Fibroblast of skin of left quadriceps (primary cell): Measurements from ENCODE around the gene PBXIP1.
"Not testable (repeated sequence)": the region's sequence is repeated elsewhere in the genome, so short reads cannot be mapped to it uniquely, and the experiment has no call there.

Experiments
- DNase-seq, 2 experiments: peaks; one replicate each; pipeline ENCODE4 v3.0.0-alpha.2; 2013; ENCODE audit warnings: low read depth in 2 of 2

PBXIP1 gene

GRCh38 chr1:154994269-154994587 lies 38.3 kb upstream of the PBXIP1 start:
- DNase-seq: no peak

- DNase-seq: no peak
Measured at GRCh38 chr1:154993572-154994268, 37.8 kb upstream of the PBXIP1 start, which contains the start of gene LENEP. Gene LENEP (plus strand): TSS chr1:154993586. CDS start chr1:154993608, 22 bp downstream.

GRCh38 chr1:154992721-154993571 lies 37.0 kb upstream of the PBXIP1 start:
- DNase-seq: no peak

GRCh38 chr1:154990276-154990675 lies 34.4 kb upstream of the PBXIP1 start:
- no peak for DNase-seq

- no peak for DNase-seq
Measured at GRCh38 chr1:154989195-154989860, 33.4 kb upstream of the PBXIP1 start.

GRCh38 chr1:154988058-154988954 lies 32.4 kb upstream of the PBXIP1 start:
- DNase-seq: no peak

GRCh38 chr1:154987326-154987725 lies 31.4 kb upstream of the PBXIP1 start:
- DNase-seq: no peak

- not testable (repeated sequence) for DNase-seq
Measured at GRCh38 chr1:154986736-154987135, 30.8 kb upstream of the PBXIP1 start.

- DNase-seq: no peak
Measured at GRCh38 chr1:154983776-154984466, 28.0 kb upstream of the PBXIP1 start.

- peak; percentile 100 for DNase-seq
Measured at GRCh38 chr1:154982897-154983648, 27.2 kb upstream of the PBXIP1 start, which contains the start of gene FLAD1. Gene FLAD1 (plus strand): TSS chr1:154983344. CDS start chr1:154983695, 351 bp downstream.

GRCh38 chr1:154982341-154982740 lies 26.4 kb upstream of the PBXIP1 start:
- no peak for DNase-seq

- DNase-seq: no peak
Measured at GRCh38 chr1:154978360-154978759, 22.5 kb upstream of the PBXIP1 start.

- DNase-seq: not testable (repeated sequence)
Measured at GRCh38 chr1:154977762-154978161, 21.9 kb upstream of the PBXIP1 start.

- DNase-seq: no peak
Measured at GRCh38 chr1:154975409-154976059, 19.6 kb upstream of the PBXIP1 start.

GRCh38 chr1:154974808-154975408 lies 19.0 kb upstream of the PBXIP1 start:
- peak; percentile 90 to 92 for DNase-seq

GRCh38 chr1:154974102-154974807 lies 18.4 kb upstream of the PBXIP1 start, which contains the start of gene CKS1B:
Gene CKS1B (plus strand): TSS chr1:154974681. CDS start chr1:154974746, 65 bp downstream.
- DNase-seq: peak; percentile 100

- DNase-seq: peak; percentile 91 to 93
Measured at GRCh38 chr1:154973344-154974101, 17.6 kb upstream of the PBXIP1 start.
